Stimulated activated CD8-positive, alpha-beta memory T cell treated with anti-CD3 and anti-CD28 coated beads, Interleukin-12 subunit alpha, Interleukin-12 subunit beta, amount 100 ng/mL, for 4 hours (primary cell): ENCODE results near the gene SMCO4.

Experiments used
- DNase-seq: peaks from one replicate; pipeline ENCODE4 v3.0.0-alpha.2; 2020; ENCODE audit warnings: low read depth

SMCO4 gene

DNA sequence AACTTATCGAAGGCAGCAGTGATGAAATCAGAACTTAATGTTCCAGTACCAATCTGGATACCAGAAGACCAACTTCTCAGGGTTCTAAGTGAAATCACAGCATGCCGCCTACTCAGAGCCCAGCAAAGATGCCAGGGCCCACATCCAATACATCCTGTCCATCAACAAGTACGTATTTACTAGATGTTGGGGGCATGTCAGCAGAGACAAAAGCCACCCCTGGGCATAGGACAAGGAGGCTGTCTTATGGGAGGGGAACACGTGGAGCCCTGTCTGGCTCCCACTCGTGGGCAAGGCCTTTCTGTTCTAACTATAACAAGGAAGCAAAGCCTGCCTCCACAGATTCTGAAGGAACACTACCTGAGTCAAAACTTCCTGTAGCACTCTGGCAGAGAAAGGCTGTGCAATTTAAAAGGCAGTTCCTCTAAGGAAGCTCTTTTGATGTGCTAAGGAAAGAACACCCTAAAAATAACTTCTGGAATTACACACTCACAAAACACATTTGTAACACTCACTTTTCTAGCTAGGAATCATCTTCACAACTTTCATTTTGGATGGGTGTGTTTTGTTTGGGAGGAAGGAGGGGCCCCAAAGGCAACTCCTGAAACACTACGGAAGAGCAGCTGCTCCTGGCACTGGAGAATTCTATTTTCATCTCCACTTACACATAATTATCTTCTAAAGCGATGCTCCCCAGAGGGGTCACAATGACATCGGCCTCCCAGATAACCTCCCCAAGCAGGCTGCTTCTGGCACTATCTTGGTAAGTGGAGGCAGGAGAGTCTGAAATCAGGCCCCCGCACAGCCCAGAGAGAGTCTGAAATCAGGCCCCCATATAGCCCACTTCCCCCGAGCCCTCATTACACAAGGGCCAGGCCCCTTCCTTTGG lies 14.2 kb downstream of the SMCO4 start:
- no peak for DNase-seq

DNA sequence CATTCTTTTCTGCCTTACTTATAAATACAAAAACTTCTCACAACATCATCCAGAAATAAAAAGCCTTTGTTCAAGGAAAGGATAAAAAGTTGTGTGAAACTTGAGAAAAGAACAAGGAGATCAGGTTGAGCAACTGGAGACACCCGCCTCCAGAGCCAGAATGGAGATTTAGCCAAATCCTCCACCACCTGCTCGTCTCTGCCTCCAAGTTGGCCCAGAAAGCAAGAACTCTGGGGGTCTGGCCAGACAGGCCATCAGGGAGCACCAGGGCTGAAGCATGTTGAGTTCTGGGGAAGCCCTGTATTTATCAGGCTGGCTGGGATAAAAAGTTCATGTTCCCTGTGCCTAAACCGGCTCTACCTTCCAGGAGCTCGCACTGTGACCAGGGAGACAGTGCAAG lies 14.9 kb downstream of the SMCO4 start:
- DNase-seq: no peak

DNA sequence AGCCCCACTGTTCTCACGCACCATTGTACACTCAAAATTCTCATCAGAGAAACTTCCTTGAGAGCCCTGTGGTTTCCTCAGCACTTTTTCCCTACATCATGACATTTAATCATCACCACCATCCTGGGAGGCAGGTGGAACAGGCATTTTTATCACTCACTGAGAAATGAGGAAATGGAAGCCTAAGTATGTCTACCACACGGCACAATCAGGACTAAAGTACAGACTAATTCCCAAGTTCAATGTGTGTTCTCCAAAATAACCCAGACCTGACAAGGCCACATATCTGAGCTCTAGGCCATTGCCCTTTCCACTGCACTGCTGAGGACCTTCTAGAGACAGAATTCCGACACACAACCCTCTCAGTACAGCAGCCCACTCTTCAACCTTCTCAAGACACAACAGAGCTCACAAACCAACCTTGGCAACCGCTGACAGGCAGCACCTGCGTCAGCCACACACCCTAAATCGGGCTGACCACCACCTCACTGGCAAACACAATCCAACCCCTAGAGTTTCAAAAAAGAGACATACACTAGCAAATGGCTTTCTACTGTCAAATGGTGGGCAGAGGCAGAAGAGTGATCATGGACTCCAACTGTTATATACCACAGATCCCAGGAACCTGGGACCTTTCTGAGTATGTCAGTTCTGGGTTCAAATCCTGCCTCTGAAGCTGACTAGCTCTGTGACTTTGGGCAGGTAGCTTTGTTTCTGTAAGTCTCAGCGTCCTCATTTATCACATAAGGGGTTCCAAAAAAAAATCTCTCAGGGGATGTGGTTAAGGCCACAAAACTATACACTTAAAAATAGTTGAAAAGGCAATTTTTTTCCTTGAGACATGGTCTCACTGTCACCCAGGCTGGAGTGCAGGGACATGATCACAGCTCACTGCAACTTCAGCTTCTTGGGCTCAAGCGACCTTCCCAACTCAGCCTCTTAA lies 16.3 kb downstream of the SMCO4 start:
- DNase-seq: no peak

DNA sequence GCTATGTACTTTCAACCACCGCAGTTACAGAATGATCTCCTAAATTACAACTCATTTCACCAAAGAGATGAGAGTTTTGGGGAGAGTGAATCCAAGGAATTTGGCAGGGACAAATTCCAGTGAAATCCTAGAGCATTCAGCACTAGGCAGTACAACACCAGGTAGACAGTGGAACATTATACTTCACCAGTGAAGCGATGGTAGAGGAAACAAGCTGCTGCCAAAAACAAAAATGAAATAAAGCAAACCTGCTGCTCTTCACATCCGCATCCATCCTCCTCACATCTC lies 16.9 kb downstream of the SMCO4 start:
- no peak for DNase-seq

DNA sequence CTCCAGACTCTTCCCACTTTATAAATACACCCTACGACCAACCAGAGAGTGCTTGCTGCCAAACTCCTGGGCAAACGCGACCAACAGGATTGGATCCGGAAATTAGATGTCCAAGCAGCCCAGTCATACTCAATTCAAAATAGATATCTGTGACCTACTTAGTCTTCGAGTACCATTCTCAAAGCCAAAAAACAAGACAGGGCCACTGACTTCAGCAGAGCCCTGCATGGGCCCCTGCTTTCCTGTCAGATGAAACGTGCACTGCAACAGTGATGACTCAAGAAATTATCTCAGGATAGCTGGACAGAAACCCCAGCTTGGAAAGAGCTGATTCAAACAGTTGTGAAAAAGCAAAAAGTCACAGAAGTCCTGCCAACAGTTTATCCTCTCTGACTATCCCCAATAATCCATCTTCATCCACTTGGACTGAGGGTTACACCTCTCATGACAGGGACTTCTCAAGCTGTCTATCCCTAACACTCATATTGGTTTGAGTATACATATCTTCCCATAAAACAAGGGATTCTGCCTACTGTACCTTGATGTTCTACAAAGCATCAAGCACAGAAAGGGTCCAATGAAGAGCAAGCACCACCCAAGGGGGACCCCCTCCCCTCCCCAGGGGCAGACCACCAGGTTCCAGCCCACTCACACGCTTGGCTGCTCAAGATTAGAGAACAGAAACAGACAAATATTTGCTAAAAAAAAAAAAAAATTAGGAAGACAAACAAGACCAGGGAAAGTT lies 17.4 kb downstream of the SMCO4 start:
- no peak for DNase-seq

DNA sequence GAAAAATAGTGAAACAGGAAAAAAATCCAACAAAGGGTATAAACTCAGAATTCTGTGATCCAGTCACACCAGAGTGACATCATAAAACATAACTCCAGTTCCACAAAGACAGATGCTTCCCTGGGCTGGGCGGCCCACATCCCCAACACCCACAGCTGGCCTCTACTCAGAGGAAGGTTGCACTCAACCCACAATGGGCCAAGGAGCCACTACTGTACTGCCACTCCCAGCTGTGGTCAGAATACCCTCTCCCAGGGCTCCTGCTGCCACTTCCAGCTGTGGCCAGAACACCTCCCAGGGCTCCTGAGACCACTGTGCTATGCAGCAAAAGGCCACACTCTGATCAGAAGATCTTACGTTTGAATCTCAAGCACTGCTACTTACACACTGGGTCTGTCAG lies 18.3 kb downstream of the SMCO4 start:
- DNase-seq: no peak

DNA sequence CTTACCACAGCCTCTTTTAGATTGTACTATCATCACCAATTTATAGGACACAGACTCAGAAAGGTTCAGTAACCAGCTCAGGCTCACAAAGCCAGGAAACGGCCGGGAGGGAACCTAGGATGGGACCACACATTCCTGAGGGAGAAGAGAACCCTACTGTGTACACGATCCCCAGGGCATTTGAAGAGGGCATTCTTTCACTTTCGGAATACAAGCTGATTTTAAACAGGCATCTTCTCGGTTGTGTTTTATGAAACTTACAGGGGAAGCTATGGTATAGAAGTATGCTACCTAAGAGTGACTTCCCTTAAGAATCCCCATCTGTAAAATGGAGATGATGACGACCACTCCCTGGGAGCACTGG lies 19.0 kb downstream of the SMCO4 start:
- DNase-seq: no peak

DNA sequence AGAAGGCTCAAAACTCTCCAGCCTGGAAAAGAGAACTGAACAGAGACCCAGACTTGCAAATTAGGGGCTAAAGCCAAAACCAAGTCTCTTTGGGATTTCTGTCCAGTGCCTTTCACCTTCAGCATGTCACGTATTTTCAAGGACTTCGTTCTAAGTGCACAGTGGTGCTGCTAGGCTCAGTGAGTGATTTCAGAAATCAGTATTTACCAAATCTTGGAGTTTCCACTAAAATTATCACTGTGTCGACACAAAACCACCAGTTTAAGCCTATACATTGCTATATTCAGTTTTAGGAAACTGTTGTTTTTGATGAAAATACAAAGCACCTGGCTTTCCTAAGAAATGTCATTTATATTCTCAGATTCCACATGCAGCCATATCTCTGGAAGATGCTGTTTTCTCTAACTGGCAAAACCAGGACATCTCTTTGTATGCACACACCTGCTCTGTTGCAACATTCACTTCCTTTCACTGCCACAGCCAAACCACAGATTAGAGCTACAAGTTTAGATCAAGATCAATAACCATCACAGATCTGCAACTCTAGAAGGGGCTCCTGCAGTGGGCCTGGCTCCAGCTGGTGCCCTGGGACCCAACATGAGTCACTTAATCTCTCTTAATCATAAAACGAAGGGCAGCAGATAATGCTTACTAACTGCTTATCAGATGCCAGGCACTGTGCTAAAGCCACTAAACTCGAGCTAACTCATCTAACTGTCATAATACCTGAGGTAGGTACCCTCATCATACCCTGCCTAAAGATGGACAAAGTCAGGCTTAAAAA lies 22.3 kb downstream of the SMCO4 start:
- DNase-seq: no peak

DNA sequence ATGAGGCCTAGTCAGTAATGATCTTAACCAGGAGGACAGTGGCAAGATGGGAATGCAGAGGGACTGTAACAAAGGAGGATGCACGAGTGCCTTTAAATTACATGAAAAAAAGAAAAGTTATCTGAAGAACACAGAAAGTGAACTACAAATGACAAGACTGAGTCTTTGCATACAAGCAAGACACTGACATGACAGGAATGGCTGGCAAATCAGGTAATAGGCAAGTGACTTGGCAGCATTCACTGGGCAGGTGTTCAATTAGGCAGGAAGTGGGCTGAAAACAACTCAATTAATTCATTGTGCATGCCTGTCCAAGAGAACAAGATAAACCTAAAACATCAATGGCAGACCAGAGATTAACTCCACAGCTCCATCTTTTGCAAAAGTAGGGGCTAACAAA lies 24.0 kb downstream of the SMCO4 start:
- no peak for DNase-seq

DNA sequence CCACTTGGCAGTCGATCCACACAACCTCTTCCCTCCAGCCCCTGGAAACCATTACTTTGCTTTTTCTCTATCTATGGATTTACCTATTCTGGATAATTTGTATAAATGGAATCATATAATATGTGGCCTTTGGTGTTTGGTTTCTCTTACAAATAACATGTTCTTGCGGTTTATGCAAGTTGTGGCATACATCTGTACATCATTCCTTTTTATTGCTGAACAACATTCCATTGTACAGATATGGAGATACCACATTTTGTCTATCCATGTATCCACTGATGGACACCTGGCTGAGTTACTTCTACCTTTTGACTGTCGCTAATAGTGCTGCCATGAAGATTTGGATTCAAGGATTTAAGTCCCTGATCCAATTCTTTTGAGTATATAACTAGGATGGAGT lies 25.1 kb downstream of the SMCO4 start:
- DNase-seq: no peak

DNA sequence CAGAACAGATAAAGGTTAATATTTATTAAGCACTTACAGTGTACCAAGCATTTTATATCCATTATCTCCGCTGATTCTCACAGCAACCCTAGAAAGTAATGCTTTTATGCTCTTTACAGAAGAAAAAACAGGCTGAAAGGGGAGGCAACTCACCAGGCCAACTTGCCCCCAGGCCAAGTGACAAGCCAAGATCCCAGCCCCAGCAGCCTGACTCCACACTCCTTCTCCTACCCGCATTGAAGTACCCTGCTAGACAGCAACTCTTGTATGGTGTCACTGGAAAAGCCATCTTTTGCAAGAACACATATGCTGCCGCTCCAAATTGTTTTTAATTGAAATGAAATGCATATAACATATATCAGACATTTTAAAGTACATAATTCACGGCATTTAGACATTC lies 25.6 kb downstream of the SMCO4 start:
- DNase-seq: no peak

DNA sequence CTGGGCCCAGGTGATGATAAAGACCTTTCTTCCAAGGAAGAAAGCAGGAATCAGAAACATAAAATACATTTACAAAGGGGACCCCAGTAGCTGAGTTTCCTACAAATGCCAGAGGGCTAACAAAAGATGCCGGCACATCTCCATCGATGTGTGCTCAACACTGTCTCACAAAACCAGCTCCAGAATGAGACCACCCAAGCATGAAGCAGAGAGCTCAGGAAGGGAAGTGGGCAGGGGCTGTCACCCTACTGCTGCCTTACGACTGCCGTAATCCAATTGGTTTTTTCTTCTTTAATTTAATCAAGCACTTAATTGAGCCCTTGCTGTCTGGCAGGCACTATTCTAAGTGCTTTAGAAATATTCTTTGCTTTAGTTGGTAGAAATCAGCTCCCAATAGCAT lies 26.1 kb downstream of the SMCO4 start:
- DNase-seq: no peak

DNA sequence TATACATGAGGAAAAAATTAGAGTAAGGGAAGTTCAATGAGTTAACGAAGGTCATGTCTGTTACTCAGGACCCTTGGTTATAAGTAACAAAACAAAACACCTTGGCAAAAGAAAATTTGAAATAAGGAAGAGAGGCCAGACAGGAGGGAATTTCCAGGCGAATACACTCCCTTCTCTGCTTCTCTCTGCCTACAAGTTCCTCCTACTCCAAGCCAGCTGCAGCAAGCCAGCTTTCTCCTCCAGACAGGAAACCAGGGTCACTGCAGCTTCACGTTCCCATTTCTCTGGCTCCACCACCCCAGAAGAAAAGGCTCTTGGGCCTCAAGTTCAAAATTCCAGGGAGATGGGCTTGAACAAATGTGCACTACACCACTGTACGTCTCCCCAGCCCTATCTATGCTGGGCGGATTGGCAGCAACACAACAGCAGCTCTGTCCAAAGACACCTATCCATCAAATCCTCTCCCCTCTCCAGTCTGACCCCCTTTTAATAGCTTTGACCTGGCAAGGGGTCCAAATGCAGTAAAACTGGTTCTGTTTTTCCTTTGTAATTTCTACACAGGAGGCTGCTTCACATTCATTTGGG lies 27.7 kb downstream of the SMCO4 start:
- DNase-seq: no peak

DNA sequence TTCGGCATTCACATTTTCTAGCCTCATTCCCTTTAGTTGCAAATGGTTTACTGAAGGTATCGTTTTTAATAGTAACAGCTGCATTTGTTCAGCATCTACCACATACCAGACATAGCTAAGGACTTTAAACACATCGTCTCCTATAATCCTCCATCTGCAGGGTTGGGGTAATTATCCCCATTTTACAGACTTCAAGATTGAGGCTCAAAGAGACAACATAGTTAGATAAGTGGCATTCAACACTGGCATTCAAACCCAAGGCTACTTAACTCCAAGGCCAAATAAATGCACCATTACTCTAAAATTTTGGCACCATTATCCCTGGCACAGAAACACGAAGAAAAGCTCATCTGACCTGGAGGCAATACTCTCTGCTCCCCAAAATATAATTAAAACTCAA lies 28.5 kb downstream of the SMCO4 start:
- no peak for DNase-seq

DNA sequence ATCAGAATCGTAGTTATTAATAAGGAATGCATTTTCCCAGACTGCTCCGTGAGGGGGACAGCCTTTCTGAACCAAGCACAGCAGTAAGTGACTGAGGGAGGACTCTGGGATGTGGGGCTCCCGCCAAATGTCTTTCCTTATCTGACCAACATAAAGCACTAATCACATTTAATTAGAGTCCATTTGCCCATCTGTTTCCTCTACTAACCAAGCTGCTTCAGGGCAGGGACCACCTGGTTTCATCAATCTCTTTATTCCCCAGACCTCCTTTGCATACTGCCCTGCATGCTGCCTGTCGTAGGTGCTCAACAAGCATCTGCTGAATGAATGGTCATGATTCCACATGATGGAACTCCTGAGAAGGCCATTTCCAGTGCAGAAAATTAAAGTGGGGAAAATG lies 29.4 kb downstream of the SMCO4 start:
- DNase-seq: no peak

DNA sequence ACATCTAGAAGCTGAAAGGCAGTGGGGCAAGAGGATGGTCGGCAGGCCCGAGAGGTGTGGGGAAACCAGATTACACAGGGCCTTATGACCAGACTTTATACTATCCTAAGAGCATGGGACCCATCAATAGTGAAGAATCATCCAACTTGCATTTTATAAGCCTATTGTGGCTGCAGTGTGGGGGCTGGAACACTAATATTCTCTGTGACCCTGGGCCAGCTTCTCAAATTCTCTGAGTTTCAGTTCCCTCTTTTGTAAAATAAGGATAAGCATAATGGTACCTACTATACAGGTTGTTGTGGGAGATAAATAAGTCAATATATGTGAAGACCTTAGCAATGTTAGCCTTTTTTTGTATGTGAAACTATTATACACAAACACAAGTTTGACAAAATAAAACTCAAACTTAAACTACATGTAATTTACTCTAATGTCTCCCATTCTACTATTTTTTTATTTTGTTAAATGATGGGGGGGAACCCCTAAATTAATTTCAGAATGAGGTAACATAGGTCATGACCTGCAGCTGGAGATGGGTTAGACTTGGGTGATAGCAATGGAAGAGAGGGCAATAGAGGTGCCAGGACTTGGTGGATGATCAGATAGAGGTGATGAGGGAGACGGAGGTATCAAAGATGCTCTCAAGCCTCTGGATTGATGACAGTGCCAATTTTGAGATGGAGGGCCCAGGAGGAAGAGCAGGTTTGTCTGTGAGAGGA lies 30.1 kb downstream of the SMCO4 start:
- no peak for DNase-seq

DNA sequence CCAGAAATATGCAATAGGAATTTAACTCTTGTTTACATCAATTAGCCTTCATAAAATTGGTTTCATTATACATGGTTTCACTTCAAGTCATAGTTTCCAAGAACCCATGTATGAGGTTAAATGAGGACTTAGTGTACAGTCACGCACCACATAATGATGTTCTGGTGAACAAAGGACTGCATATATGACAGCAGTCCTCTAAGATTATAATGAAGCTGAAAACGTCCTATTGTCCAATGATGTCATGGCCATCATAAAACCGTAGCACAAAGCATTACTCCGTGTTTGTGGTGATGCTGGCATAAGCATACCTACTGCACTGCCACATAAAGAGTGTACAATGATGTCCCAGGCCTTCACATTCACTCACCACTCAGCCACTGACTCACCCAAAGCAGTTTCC lies 31.1 kb downstream of the SMCO4 start:
- no peak for DNase-seq

DNA sequence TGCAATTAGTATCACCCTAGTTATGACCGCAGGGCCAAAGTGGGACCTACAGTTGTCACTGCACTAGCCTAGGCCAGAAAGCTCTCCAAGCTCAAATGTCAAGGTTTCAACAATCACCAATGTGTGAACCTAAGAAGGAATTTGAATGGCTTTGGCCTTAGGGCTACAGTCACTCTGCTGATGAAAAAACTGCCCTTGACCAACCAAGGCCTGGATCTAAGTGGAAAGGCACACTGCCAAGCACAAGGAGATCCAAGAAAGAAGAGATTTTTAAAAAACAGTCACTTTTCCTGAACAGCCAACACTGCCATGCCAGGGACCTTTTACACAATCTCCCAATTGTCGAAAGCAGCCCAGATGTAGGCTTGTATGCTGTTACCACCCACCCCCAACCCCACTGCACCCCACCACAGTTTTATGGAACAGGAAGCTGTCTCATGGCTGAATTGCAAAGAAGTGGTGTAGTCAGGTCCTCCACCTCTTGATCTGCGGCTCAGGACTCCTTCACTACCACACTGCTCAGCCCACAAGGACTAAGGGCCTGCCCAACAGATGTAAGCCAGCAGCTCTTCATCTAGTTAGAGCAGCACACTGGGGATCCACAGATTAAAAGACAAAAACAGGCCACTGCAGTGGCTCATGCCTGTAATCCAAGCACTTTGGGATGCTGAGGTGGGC lies 32.9 kb downstream of the SMCO4 start:
- no peak for DNase-seq

DNA sequence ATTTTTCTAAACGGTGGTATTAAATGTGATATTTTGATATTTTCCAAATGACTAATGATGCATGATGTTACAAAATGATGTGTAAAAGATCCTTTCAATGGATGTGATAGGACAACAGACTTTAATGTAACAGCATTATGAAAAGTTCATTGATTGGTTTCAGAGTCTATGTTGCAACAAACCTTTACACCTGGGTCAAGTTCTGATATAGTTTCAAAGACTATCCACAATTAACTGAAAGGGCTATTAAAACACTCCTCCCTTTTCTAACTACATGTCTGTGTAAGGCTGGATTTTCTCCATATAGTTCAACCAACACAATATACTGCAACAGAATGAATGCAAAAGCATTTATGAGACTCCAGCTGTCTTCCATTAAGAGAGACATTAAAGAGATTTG lies 35.7 kb downstream of the SMCO4 start:
- no peak for DNase-seq

DNA sequence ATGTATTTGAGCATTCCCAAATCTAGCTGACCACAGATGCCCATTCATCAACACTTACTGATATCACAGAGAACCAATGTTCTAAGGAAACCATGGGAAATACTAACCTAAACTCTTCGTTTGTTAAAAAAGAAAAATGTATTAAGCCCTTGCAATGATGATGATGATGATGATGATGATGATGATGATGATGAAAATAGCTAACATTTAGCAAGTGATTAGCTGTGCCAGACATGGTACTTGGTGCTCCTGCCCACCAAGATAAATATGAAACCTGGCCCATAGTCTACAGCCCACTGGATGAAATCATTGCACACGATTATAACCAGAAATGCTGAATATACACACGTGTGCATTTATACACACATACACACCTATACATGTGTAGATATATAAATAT lies 37.5 kb downstream of the SMCO4 start:
- no peak for DNase-seq
